ENCODE data around the gene STAC3. TPM values are rescaled to one million over a fixed set of nuclear protein-coding genes. Genes with fewer than 3 reads are reported as not detected.

STAC3 gene
- total RNA-seq, 2 donors from 2014 or later, result 0.27 to 0.56 TPM

DNA sequence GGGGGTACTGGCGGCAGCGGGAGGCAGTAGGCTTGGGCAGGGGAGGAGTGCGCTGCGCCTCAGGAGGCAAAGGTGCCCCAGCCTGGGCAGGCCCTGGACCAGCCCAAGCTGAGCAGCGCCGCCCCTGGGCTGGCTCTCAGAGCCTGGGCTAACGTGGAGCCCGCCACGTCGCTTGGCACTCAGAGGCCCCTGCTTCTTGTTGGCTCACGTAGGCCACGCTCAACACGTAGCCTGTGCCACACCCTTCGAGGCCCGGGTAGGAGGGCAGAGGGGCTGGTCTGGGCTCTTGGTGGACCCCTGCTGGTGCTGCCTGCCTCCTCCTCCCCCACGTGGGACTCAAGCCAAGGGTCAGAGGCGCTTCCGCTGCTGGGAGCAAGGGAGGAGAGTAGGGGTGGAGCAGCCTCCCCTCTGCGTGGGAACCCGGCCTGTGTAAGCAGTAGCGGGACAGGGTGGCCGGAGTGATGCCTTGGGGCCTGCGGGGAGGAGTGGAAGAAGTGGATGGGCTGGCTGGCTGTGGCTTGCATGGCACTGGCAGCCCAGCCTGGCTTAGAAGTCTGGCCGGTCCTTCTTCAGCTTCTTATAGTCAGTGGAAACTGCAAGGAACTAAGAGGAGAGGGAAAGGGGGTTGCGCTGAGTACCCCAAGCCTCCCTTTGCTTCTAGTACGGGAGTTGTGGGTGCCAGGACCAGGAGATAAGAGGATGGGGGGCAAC, 15.8 kb downstream of the STAC3 start:
- DNase-seq (ENCODE audit: low spot score) (no peak), ATAC-seq (ENCODE audit: insufficient number of reproducible peaks, low FRiP score, low read depth) (no peak)
- Histone ChIP-seq H3K9me3 (no peaks in the 10 kb centered on the region), H3K4me1 (ENCODE audit: control insufficient read depth in 1 of 2, low read depth in 2 of 2) (peaks cover 18 to 38% of the 10 kb centered on the region in 2 donors), H3K27ac (peak overlapping the region; percentile 34 to 67), H3K27me3 (replicated peaks; ENCODE audit: insufficient read depth) (no peaks in the 10 kb centered on the region), H3K4me3 (peak overlapping the region; percentile 47), H3K36me3 (peaks cover 18% of the 10 kb centered on the region)
- no peak for TF ChIP-seq CTCF (IDR thresholded peaks at IDR 0.05)

DNA sequence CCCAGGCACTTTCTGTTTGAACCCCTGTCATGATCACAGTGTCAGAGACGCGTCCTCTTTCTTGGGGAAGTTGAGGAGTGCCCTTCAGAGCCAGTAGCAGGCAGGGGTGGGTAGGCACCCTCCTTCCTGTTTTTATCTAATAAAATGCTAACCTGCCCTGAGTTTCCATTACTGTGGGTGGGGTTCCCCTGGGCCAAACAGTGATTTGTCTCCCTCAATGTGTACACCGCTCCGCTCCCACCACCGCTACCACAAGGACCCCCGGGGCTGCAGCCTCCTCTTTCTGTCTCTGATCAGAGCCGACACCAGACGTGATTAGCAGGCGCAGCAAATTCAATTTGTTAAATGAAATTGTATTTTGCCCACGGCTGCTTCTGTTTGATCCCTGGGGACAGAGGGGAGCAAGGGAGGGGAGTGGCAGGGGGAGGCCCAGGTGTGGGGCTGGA, 16.4 kb downstream of the STAC3 start:
- Histone ChIP-seq H3K4me3 (no peak overlapping the region), H3K9me3 (no peaks in the 10 kb centered on the region), H3K27ac (peak overlapping the region in 1 of 2 donors; percentile 67), H3K4me1 (ENCODE audit: control insufficient read depth in 1 of 2, low read depth in 2 of 2) (peaks cover 12 to 35% of the 10 kb centered on the region in 2 donors), H3K36me3 (peaks cover 18% of the 10 kb centered on the region), H3K27me3 (replicated peaks; ENCODE audit: insufficient read depth) (no peaks in the 10 kb centered on the region)
- TF ChIP-seq CTCF (IDR thresholded peaks at IDR 0.05), result no peak
- no peak for DNase-seq (ENCODE audit: low spot score)
- ATAC-seq (ENCODE audit: insufficient number of reproducible peaks, low FRiP score, low read depth), result no peak

DNA sequence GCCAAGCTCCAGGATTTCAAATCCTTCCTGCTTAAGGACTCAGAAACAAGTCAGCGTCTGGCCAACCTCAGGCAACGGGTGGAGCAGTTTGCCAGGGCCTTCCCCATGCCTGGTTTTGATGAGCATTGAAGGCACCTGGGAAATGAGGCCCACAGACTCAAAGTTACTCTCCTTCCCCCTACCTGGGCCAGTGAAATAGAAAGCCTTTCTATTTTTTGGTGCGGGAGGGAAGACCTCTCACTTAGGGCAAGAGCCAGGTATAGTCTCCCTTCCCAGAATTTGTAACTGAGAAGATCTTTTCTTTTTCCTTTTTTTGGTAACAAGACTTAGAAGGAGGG, 16.8 kb downstream of the STAC3 start:
- Histone ChIP-seq H3K4me1 (ENCODE audit: control insufficient read depth in 1 of 2, low read depth in 2 of 2) (peaks cover 13 to 33% of the 10 kb centered on the region in 2 donors), H3K27ac (peak overlapping the region in 1 of 2 donors; percentile 67), H3K9me3 (no peaks in the 10 kb centered on the region), H3K27me3 (replicated peaks; ENCODE audit: insufficient read depth) (no peaks in the 10 kb centered on the region), H3K36me3 (peaks cover 18% of the 10 kb centered on the region), H3K4me3 (no peak overlapping the region)
- no peak for TF ChIP-seq CTCF (IDR thresholded peaks at IDR 0.05)
- ATAC-seq (ENCODE audit: insufficient number of reproducible peaks, low FRiP score, low read depth) (no peak), DNase-seq (ENCODE audit: low spot score) (no peak)

- Histone ChIP-seq H3K27ac (no peak overlapping the region), H3K27me3 (replicated peaks; ENCODE audit: insufficient read depth) (no peaks in the 10 kb centered on the region), H3K4me3 (no peak overlapping the region), H3K36me3 (peaks cover 18% of the 10 kb centered on the region), H3K4me1 (ENCODE audit: control insufficient read depth in 1 of 2, low read depth in 2 of 2) (peaks cover 15 to 33% of the 10 kb centered on the region in 2 donors), H3K9me3 (no peaks in the 10 kb centered on the region)
- TF ChIP-seq CTCF (IDR thresholded peaks at IDR 0.05), result no peak
- ATAC-seq (ENCODE audit: insufficient number of reproducible peaks, low FRiP score, low read depth) (no peak), DNase-seq (ENCODE audit: low spot score) (no peak)
These were observed 17.4 kb downstream of the STAC3 start for GRCh38 chr12:57233357-57234232.

DNA sequence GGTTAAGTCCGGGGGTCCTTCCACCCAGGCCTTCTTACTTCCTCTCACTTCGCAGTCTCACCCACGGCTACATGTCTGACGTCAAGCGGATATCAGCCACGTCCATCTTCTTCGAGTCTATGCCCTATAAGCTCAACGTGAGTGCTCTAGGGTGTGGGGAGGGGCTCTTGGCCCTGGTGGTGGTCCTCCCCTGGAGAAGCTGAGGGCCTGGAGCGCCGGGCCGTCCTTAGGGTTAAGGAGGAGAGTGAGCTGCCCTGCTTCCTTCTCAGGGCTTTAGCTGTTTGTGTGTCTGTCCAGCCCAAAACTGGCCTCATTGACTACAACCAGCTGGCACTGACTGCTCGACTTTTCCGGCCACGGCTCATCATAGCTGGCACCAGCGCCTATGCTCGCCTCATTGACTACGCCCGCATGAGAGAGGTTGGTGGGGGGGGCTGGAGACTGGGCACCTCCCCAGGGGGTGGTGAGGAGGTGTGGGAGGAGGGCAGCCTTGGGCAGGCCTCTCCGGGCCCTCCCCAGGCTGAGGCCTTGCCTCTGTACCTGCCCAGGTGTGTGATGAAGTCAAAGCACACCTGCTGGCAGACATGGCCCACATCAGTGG, 18.7 kb downstream of the STAC3 start:
- peaks cover 18% of the 10 kb centered on the region for H3K36me3 ChIP-seq
- ATAC-seq (ENCODE audit: insufficient number of reproducible peaks, low FRiP score, low read depth) (no peak), DNase-seq (ENCODE audit: low spot score) (no peak)

More for the DNA sequence above, 18.7 kb downstream of the STAC3 start:
- H3K9me3 ChIP-seq, result no peaks in the 10 kb centered on the region
- H3K27ac ChIP-seq, result no peak overlapping the region
- H3K27me3 ChIP-seq (replicated peaks; ENCODE audit: insufficient read depth), result no peaks in the 10 kb centered on the region
- TF ChIP-seq CTCF (IDR thresholded peaks at IDR 0.05), result no peak
- H3K4me1 ChIP-seq (ENCODE audit: control insufficient read depth in 1 of 2, low read depth in 2 of 2), result peaks cover 10 to 23% of the 10 kb centered on the region in 2 donors
- no peak overlapping the region for H3K4me3 ChIP-seq
